Upper lobe of left lung (tissue), 6 donors: Measurements from ENCODE around the gene TAS1R2. TPM values are rescaled to one million over a fixed set of nuclear protein-coding genes. Genes with fewer than 3 reads are reported as not detected.
"Not testable (repeated sequence)": the region's sequence is repeated elsewhere in the genome, so short reads cannot be mapped to it uniquely, and the experiment has no call there.

Experiments used
- ATAC-seq, 2 donors: fragments of 200-7000 bp; cut with Tn5 transposase; one replicate each; pipeline ENCODE4 v1.9.1; 2022; ENCODE audit warnings: mild to moderate bottlenecking in 2 of 2, moderate library complexity in 2 of 2; ENCODE audit not compliant: low FRiP score in 2 of 2
- DNase-seq, 2 donors: peaks; one replicate each; pipeline ENCODE4 v3.0.0-alpha.2; 2019 to 2020
- H3K27ac ChIP-seq, 4 donors: fragments of 200-600 bp; sonication (generic); one replicate each; pipeline ENCODE4 v1.5.1; 2016 to 2019
- H3K27me3 ChIP-seq, 4 donors: fragments of 200-600 bp; sonication (generic); one replicate each; pipeline ENCODE4 v1.5.1; 2017 to 2019
- H3K36me3 ChIP-seq, 4 donors: fragments of 200-600 bp; sonication (generic); one replicate each; pipeline ENCODE4 v1.5.1; 2016 to 2019
- H3K4me1 ChIP-seq, 4 donors: fragments of 200-600 bp; sonication (generic); one replicate each; pipeline ENCODE4 v1.5.1; 2018 to 2019
- H3K4me3 ChIP-seq, 4 donors: fragments of 200-600 bp; sonication (generic); one replicate each; pipeline ENCODE4 v1.5.1; 2017 to 2019; ENCODE audit warnings: mild to moderate bottlenecking in 2 of 4, moderate library complexity in 1 of 4
- H3K9me3 ChIP-seq, 4 donors: fragments of 200-600 bp; sonication (generic); one replicate each; pipeline ENCODE4 v1.5.1; 2018 to 2019
- EP300 ChIP-seq, 4 donors: sonication (generic); formaldehyde crosslinking; IDR thresholded peaks; one replicate each; pipeline ENCODE4 v1.5.1; 2017; ENCODE audit warnings: antibody characterized with exemption in 4 of 4, control low read depth in 2 of 4
- POLR2A ChIP-seq, 4 donors: fragments of 450-650 bp; IDR thresholded peaks; one replicate each; pipeline ENCODE4 v1.5.1; 2016 to 2017; ENCODE audit warnings: antibody characterized with exemption in 4 of 4, mild to moderate bottlenecking in 2 of 4
- POLR2AphosphoS5 ChIP-seq, 2 donors: sonication (generic); formaldehyde crosslinking; IDR thresholded peaks; one replicate each; pipeline ENCODE4 v1.5.1; 2017; ENCODE audit warnings: antibody characterized with exemption in 2 of 2
- WGBS, 2 donors: methylation state at CpG; one replicate each; pipeline ENCODE4 v1.1.5; 2017 to 2018; 5-methylcytosine and 5-hydroxymethylcytosine counted together
- total RNA-seq, 6 donors: library from RNA; depleted of rRNA in 4 of 6; stranded (reverse); fragments of >200 nt in 4 of 6; gene quantifications; one replicate each; pipeline versions ENCODE4 v1.1.0 to v1.2.1, GENCODE V29; 2016 to 2021
- TF ChIP-seq, protein P1 (sequence below), 6 experiments: fragments of 450-650 bp in 4 of 6; fragments of 200-600 bp in 2 of 6; sonication (generic) in 2 of 6; IDR thresholded peaks; one replicate each; pipeline ENCODE4 v1.5.1; 2016 to 2019; ENCODE audit warnings: antibody characterized with exemption in 6 of 6
- donor health status: DM: no; HTN: no; CAD: no; lungs with moderate emphysema.
- donor health status: DM: no; HTN: yes; CAD: no; lungs with severe emphysema.

Gene TAS1R2
- total RNA-seq, 6 donors from 2014 or later = not detected

DNA sequence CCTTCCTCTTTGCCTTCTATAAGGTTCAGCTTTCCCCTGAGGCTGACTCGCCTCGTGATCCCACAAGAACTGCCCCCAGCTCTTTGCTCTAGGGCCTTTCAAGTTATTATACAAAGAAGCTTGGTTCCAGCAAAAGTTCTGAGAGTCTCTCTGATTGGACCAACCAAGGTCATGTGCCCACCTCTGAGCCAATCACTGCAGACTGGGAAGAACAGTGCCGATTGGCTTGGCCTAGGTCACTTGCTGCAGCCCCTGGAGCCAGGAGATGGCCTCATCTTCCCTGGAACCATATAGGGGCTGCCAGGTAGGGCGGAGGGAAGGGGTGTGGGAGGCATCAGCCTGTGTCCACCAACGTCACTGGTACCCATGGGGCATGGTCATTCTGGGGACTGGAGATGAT is 22.8 kb downstream of the TAS1R2 start:
- Histone ChIP-seq H3K4me3 (no peak overlapping the region), H3K4me1 (no peaks in the 10 kb centered on the region), H3K27me3 (no peaks in the 10 kb centered on the region), H3K36me3 (no peaks in the 10 kb centered on the region), H3K27ac (no peak overlapping the region), H3K9me3 (no peaks in the 10 kb centered on the region)
- TF ChIP-seq EP300 (IDR thresholded peaks at IDR 0.05) (no peak), POLR2A (IDR thresholded peaks at IDR 0.05) (no peak), POLR2AphosphoS5 (IDR thresholded peaks at IDR 0.05) (no peak)
- TF ChIP-seq, protein P1, sequence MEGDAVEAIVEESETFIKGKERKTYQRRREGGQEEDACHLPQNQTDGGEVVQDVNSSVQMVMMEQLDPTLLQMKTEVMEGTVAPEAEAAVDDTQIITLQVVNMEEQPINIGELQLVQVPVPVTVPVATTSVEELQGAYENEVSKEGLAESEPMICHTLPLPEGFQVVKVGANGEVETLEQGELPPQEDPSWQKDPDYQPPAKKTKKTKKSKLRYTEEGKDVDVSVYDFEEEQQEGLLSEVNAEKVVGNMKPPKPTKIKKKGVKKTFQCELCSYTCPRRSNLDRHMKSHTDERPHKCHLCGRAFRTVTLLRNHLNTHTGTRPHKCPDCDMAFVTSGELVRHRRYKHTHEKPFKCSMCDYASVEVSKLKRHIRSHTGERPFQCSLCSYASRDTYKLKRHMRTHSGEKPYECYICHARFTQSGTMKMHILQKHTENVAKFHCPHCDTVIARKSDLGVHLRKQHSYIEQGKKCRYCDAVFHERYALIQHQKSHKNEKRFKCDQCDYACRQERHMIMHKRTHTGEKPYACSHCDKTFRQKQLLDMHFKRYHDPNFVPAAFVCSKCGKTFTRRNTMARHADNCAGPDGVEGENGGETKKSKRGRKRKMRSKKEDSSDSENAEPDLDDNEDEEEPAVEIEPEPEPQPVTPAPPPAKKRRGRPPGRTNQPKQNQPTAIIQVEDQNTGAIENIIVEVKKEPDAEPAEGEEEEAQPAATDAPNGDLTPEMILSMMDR (IDR thresholded peaks at IDR 0.05) = no peak
- no peak for DNase-seq
- 67 to 75% methylated on average over 4 to 5 of the region's 5 CpGs for WGBS, 2 donors
- ATAC-seq = no peak

DNA sequence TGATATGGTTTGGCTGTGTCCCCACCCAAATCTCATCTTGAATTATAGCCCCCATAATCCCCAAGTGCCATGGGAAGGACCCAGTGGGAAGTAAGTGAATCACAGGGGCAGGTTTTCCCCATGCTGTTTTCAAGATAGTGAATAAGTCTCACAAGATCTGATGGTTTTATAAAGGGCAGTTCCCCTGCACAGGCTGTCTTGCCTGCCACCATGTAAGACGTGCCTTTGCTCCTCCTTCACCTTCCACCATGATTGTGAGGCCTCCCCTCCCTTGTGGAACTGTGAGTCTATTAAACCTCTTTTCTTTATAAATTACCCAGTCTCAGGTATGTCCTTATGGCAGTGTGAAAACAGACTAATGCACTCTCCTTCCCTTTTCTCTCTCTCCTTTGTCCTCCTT is 27.1 kb downstream of the TAS1R2 start:
- H3K4me3 ChIP-seq, H3K27ac ChIP-seq, H3K9me3 ChIP-seq, H3K4me1 ChIP-seq, H3K36me3 ChIP-seq, DNase-seq, ATAC-seq, H3K27me3 ChIP-seq: not testable (repeated sequence)
- 40 to 41% methylated on average over 1 of the region's 1 CpG for WGBS, 2 donors

DNA sequence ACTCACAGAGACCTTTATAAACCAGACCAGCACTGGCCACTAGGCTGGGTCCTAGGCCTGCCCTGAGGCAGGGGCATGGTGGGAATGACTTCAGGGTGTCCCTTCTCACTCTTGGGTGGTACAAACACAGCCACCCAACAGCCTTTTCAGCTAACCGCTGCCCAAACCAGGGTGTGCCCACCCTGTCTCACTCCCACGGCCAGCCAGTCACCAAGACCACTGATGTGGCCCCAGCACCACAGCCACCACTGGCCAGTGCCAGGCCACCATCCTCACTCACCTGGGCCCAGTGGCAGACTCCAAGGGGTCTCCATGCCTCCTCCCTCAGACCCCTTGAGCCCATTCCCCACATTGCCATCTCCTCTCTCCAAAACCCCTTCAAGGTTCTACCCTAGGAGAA is 27.8 kb downstream of the TAS1R2 start:
- peak in 1 of 2 donors; percentile 11 for ATAC-seq
- no peak for DNase-seq
- Histone ChIP-seq H3K36me3 (no peaks in the 10 kb centered on the region), H3K4me3 (no peak overlapping the region), H3K27me3 (no peaks in the 10 kb centered on the region), H3K27ac (no peak overlapping the region), H3K4me1 (no peaks in the 10 kb centered on the region), H3K9me3 (peaks cover 0 to 4% (median 0%) of the 10 kb centered on the region in 4 donors)
- 85 to 89% methylated on average over 2 of the region's 2 CpGs for WGBS, 2 donors
- TF ChIP-seq POLR2AphosphoS5 (IDR thresholded peaks at IDR 0.05) = no peak

DNA sequence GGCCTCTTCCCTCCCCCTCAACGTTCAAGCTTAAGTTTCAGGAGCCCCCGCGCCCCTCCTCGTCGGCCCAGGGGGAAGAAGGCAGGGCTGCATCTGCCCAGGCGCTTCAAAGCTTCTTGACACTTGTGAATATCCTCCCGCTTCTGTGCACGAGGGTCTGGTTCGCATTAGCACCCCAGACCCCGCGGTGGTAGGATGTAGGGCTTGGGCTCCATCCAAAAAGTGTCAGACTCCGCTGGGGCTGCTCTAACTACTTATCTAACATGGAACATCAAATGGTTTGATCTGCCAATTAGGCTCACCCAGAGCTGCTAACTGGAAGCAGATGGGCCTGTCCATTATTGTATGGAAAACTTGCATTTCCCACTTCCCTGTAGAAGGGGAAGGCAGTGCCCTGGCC is 28.9 kb downstream of the TAS1R2 start:
- Histone ChIP-seq H3K27ac (no peak overlapping the region), H3K4me1 (no peaks in the 10 kb centered on the region), H3K9me3 (peaks cover 0 to 4% (median 0%) of the 10 kb centered on the region in 4 donors), H3K27me3 (no peaks in the 10 kb centered on the region), H3K4me3 (no peak overlapping the region), H3K36me3 (no peaks in the 10 kb centered on the region)
- 50 to 75% methylated on average over 9 to 12 of the region's 12 CpGs for WGBS, 2 donors
- ATAC-seq (no peak), DNase-seq (no peak)
- TF ChIP-seq POLR2AphosphoS5 (IDR thresholded peaks at IDR 0.05) = no peak
- TF ChIP-seq, protein P1 (IDR thresholded peaks at IDR 0.05) = no peak
- no peak for TF ChIP-seq EP300 (IDR thresholded peaks at IDR 0.05)
- no peak for TF ChIP-seq POLR2A (IDR thresholded peaks at IDR 0.05)

DNA sequence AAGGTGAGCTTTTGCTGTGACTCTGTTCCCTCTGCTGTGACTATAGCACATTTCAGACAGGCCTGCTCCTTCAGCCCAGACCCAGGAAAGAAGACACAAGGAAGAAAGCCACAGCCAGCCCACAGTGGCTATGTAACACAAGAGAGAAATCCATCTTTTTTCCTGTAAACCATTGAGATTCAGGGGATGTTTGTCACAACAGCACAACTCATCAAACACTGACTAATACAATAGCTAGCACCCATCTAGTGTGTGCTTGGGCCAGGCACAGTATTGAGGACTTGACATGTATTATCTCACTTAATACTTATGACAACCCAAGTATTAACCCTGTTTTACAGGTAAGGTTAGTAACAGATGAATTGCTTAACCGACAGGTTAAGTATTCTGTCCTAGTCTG is 29.8 kb downstream of the TAS1R2 start:
- Histone ChIP-seq H3K4me1 (no peaks in the 10 kb centered on the region), H3K36me3 (no peaks in the 10 kb centered on the region), H3K27ac (no peak overlapping the region), H3K27me3 (no peaks in the 10 kb centered on the region), H3K4me3 (no peak overlapping the region), H3K9me3 (peaks cover 0 to 4% (median 0%) of the 10 kb centered on the region in 4 donors)
- ATAC-seq (no peak), DNase-seq (no peak)
- 89 to 94% methylated on average over 1 of the region's 1 CpG for WGBS, 2 donors
- TF ChIP-seq POLR2A (IDR thresholded peaks at IDR 0.05) (no peak), POLR2AphosphoS5 (IDR thresholded peaks at IDR 0.05) (no peak), EP300 (IDR thresholded peaks at IDR 0.05) (no peak)
- TF ChIP-seq, protein P1 (IDR thresholded peaks at IDR 0.05) = no peak

DNA sequence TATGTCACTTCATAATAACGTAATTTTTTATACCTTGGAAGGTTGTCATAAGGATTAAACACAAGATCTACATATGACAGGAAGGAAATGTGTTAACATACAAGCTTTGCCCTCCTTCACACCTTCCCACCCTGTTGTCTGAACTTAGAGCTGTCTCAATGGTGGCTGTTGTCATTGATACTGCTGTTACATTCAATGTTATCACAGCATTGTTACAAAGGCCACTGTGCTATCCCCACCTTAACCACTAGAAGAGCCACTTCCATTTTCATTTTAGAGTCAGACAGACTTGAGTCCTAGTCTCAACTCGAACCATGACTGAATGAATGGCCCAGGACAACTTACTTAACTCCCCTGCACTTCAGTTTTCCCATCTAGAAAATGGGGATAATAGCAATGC is 31.2 kb downstream of the TAS1R2 start:
- no peak for ATAC-seq
- Histone ChIP-seq H3K9me3 (peaks cover 0 to 4% (median 0%) of the 10 kb centered on the region in 4 donors), H3K27ac (no peak overlapping the region), H3K27me3 (no peaks in the 10 kb centered on the region), H3K4me1 (no peaks in the 10 kb centered on the region), H3K36me3 (no peaks in the 10 kb centered on the region), H3K4me3 (no peak overlapping the region)
- TF ChIP-seq, protein P1 (IDR thresholded peaks at IDR 0.05) = no peak
- TF ChIP-seq POLR2A (IDR thresholded peaks at IDR 0.05) (no peak), POLR2AphosphoS5 (IDR thresholded peaks at IDR 0.05) (no peak), EP300 (IDR thresholded peaks at IDR 0.05) (no peak)
- DNase-seq = no peak
- WGBS, 2 donors = 50 to 60% methylated on average over 2 of the region's 2 CpGs
